Measurements from ENCODE around the gene SLX4.
A peak's percentile ranks its signal among the peaks of the same experiment; 100 is the strongest.

Gene SLX4

GRCh38 chr16:3581392-3581791 is 30.0 kb downstream of the SLX4 start:
- H2BK12ac ChIP-seq (ENCODE audit: low read length), result no peak overlapping the region
- H3K18ac ChIP-seq (ENCODE audit: low read length), result no peak overlapping the region
- no peak overlapping the region for H2BK120ac ChIP-seq (ENCODE audit: low read depth, low read length)
- H2AFZ ChIP-seq (ENCODE audit: low read length), result no peak overlapping the region
- peaks cover 24 to 49% of the 10 kb centered on the region in 2 donors for H3K36me3 ChIP-seq (replicated peaks in 1 of 2; ENCODE audit: control insufficient read depth in 2 of 2, insufficient read depth in 2 of 2, low read length in 2 of 2)
- H3K27ac ChIP-seq (replicated peaks; ENCODE audit: low read length), result no peak overlapping the region
- H3K79me1 ChIP-seq (ENCODE audit: low read depth, low read length), result peaks cover 3% of the 10 kb centered on the region
- H4K8ac ChIP-seq (ENCODE audit: low read depth, low read length), result peak overlapping the region; percentile 17
- no peak overlapping the region for H3K4me3 ChIP-seq (ENCODE audit: low read length in 2 of 2)
- H3K9me3 ChIP-seq (replicated peaks in 1 of 2; ENCODE audit: control insufficient read depth in 2 of 2, insufficient read depth in 1 of 2, low read depth in 1 of 2, low read length in 2 of 2), result no peaks in the 10 kb centered on the region
- no peak overlapping the region for H3K4me2 ChIP-seq (ENCODE audit: insufficient read depth, low read length, poor library complexity, severe bottlenecking)
- H3K9ac ChIP-seq (ENCODE audit: low read depth, low read length, poor library complexity), result no peak overlapping the region
- H3K14ac ChIP-seq (ENCODE audit: low read length), result no peak overlapping the region
- no peak overlapping the region for H4K91ac ChIP-seq (ENCODE audit: low read depth, low read length, poor library complexity)
- H3K27me3 ChIP-seq (ENCODE audit: control insufficient read depth in 3 of 3, insufficient read depth in 3 of 3, low read depth in 1 of 3, low read length in 3 of 3), result peaks cover 0 to 2% (median 0%) of the 10 kb centered on the region in 3 experiments
- no peak overlapping the region for H2BK15ac ChIP-seq (ENCODE audit: low read length)
- peak overlapping the region; percentile 53 for H2BK5ac ChIP-seq (ENCODE audit: low read length)
- DNase-seq (ENCODE audit: low spot score), result no peak
- no peak overlapping the region for H3K4ac ChIP-seq (ENCODE audit: low read length)
- no peak overlapping the region for H2AK5ac ChIP-seq (ENCODE audit: low read depth, low read length)
- H3K23ac ChIP-seq (ENCODE audit: low read depth, low read length, poor library complexity), result peak overlapping the region; percentile 73
- H3K4me1 ChIP-seq (ENCODE audit: control insufficient read depth in 2 of 2, insufficient read depth in 1 of 2, low read depth in 1 of 2, low read length in 2 of 2), result peaks cover 8 to 12% of the 10 kb centered on the region in 2 donors
- no CpG with 5 or more reads among the region's 10 CpGs for whole genome bisulfite sequencing, 2 donors (ENCODE audit: extremely low coverage in 2 of 2, insufficient read length in 2 of 2, insufficient replicate concordance in 1 of 2)

- Histone ChIP-seq H2BK120ac (ENCODE audit: low read depth, low read length) (no peak overlapping the region), H4K8ac (ENCODE audit: low read depth, low read length) (no peak overlapping the region), H3K27ac (replicated peaks; ENCODE audit: low read length) (no peak overlapping the region), H3K9ac (ENCODE audit: low read depth, low read length, poor library complexity) (no peak overlapping the region), H3K18ac (ENCODE audit: low read length) (no peak overlapping the region), H3K9me3 (replicated peaks in 1 of 2; ENCODE audit: control insufficient read depth in 2 of 2, insufficient read depth in 1 of 2, low read depth in 1 of 2, low read length in 2 of 2) (no peaks in the 10 kb centered on the region), H2BK15ac (ENCODE audit: low read length) (no peak overlapping the region), H2BK12ac (ENCODE audit: low read length) (peak overlapping the region; percentile 41), H3K4me1 (ENCODE audit: control insufficient read depth in 2 of 2, insufficient read depth in 1 of 2, low read depth in 1 of 2, low read length in 2 of 2) (peaks cover 8 to 12% of the 10 kb centered on the region in 2 donors), H3K36me3 (replicated peaks in 1 of 2; ENCODE audit: control insufficient read depth in 2 of 2, insufficient read depth in 2 of 2, low read length in 2 of 2) (peaks cover 22 to 43% of the 10 kb centered on the region in 2 donors), H3K23ac (ENCODE audit: low read depth, low read length, poor library complexity) (no peak overlapping the region), H2AFZ (ENCODE audit: low read length) (no peak overlapping the region), H3K27me3 (ENCODE audit: control insufficient read depth in 3 of 3, insufficient read depth in 3 of 3, low read depth in 1 of 3, low read length in 3 of 3) (peaks cover 0 to 2% (median 0%) of the 10 kb centered on the region in 3 experiments), H2AK5ac (ENCODE audit: low read depth, low read length) (no peak overlapping the region), H3K4me3 (ENCODE audit: low read length in 2 of 2) (no peak overlapping the region), H3K14ac (ENCODE audit: low read length) (no peak overlapping the region), H3K79me1 (ENCODE audit: low read depth, low read length) (peaks cover 6% of the 10 kb centered on the region), H4K91ac (ENCODE audit: low read depth, low read length, poor library complexity) (no peak overlapping the region), H3K4ac (ENCODE audit: low read length) (no peak overlapping the region), H3K4me2 (ENCODE audit: insufficient read depth, low read length, poor library complexity, severe bottlenecking) (no peak overlapping the region), H2BK5ac (ENCODE audit: low read length) (peak overlapping the region; percentile 53)
- WGBS, 2 donors (ENCODE audit: extremely low coverage in 2 of 2, insufficient read length in 2 of 2, insufficient replicate concordance in 1 of 2), result no CpG with 5 or more reads among the region's 8 CpGs
- no peak for DNase-seq (ENCODE audit: low spot score)
Measured at GRCh38 chr16:3580686-3581085, 30.7 kb downstream of the SLX4 start.

GRCh38 chr16:3580251-3580651 is 31.2 kb downstream of the SLX4 start:
- Histone ChIP-seq H3K4me2 (ENCODE audit: insufficient read depth, low read length, poor library complexity, severe bottlenecking) (no peak overlapping the region), H2BK12ac (ENCODE audit: low read length) (peak overlapping the region; percentile 24), H3K18ac (ENCODE audit: low read length) (peak overlapping the region; percentile 68), H2BK15ac (ENCODE audit: low read length) (no peak overlapping the region), H3K4ac (ENCODE audit: low read length) (no peak overlapping the region), H3K27me3 (ENCODE audit: control insufficient read depth in 3 of 3, insufficient read depth in 3 of 3, low read depth in 1 of 3, low read length in 3 of 3) (peaks cover 0 to 2% (median 0%) of the 10 kb centered on the region in 3 experiments), H3K4me3 (ENCODE audit: low read length in 2 of 2) (no peak overlapping the region), H2BK5ac (ENCODE audit: low read length) (no peak overlapping the region), H2AFZ (ENCODE audit: low read length) (no peak overlapping the region), H4K8ac (ENCODE audit: low read depth, low read length) (no peak overlapping the region), H3K4me1 (ENCODE audit: control insufficient read depth in 2 of 2, insufficient read depth in 1 of 2, low read depth in 1 of 2, low read length in 2 of 2) (peaks cover 8 to 12% of the 10 kb centered on the region in 2 donors), H3K9me3 (replicated peaks in 1 of 2; ENCODE audit: control insufficient read depth in 2 of 2, insufficient read depth in 1 of 2, low read depth in 1 of 2, low read length in 2 of 2) (no peaks in the 10 kb centered on the region), H3K14ac (ENCODE audit: low read length) (no peak overlapping the region), H3K23ac (ENCODE audit: low read depth, low read length, poor library complexity) (no peak overlapping the region), H2BK120ac (ENCODE audit: low read depth, low read length) (no peak overlapping the region), H4K91ac (ENCODE audit: low read depth, low read length, poor library complexity) (no peak overlapping the region), H2AK5ac (ENCODE audit: low read depth, low read length) (peak overlapping the region; percentile 8), H3K36me3 (replicated peaks in 1 of 2; ENCODE audit: control insufficient read depth in 2 of 2, insufficient read depth in 2 of 2, low read length in 2 of 2) (peaks cover 22 to 40% of the 10 kb centered on the region in 2 donors), H3K9ac (ENCODE audit: low read depth, low read length, poor library complexity) (no peak overlapping the region), H3K27ac (replicated peaks; ENCODE audit: low read length) (no peak overlapping the region), H3K79me1 (ENCODE audit: low read depth, low read length) (peaks cover 6% of the 10 kb centered on the region)
- WGBS, 2 donors (ENCODE audit: extremely low coverage in 2 of 2, insufficient read length in 2 of 2, insufficient replicate concordance in 1 of 2), result no CpG with 5 or more reads among the region's 11 CpGs
- no peak for DNase-seq (ENCODE audit: low spot score)

DNA sequence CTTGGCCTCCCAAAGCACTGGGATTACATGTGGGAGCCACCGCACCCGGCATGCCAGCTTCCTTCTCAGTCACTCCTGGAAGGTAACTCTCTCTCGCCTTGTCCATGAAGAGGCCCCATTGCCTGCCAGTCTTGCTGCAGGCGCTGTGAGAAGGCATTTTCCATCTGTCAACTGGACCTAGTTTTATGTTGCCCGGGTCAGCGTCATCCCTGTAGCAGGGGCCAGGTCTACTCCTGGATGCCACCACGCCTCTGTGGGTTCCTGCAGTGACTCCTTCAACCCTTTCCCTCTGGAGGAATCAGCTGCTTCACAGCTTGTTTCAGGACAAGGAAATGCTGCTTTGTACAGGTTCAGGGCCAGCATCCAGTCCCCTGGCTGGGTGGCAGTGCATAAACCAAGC is 31.6 kb downstream of the SLX4 start:
- Histone ChIP-seq H4K91ac (ENCODE audit: low read depth, low read length, poor library complexity) (no peak overlapping the region), H3K27me3 (ENCODE audit: control insufficient read depth in 3 of 3, insufficient read depth in 3 of 3, low read depth in 1 of 3, low read length in 3 of 3) (peaks cover 0 to under 1% (median 0%) of the 10 kb centered on the region in 3 experiments)

More for the DNA sequence above, 31.6 kb downstream of the SLX4 start:
- Histone ChIP-seq H3K27ac (replicated peaks; ENCODE audit: low read length) (peak overlapping the region; percentile 42), H3K4me1 (ENCODE audit: control insufficient read depth in 2 of 2, insufficient read depth in 1 of 2, low read depth in 1 of 2, low read length in 2 of 2) (peaks cover 8 to 12% of the 10 kb centered on the region in 2 donors), H2BK12ac (ENCODE audit: low read length) (peak overlapping the region; percentile 24), H2AK5ac (ENCODE audit: low read depth, low read length) (peak overlapping the region; percentile 8), H3K9me3 (replicated peaks in 1 of 2; ENCODE audit: control insufficient read depth in 2 of 2, insufficient read depth in 1 of 2, low read depth in 1 of 2, low read length in 2 of 2) (no peaks in the 10 kb centered on the region), H4K8ac (ENCODE audit: low read depth, low read length) (peak overlapping the region; percentile 52), H3K4me3 (ENCODE audit: low read length in 2 of 2) (no peak overlapping the region), H2BK120ac (ENCODE audit: low read depth, low read length) (no peak overlapping the region), H3K79me1 (ENCODE audit: low read depth, low read length) (peaks cover 6% of the 10 kb centered on the region), H3K9ac (ENCODE audit: low read depth, low read length, poor library complexity) (no peak overlapping the region), H3K14ac (ENCODE audit: low read length) (no peak overlapping the region), H3K23ac (ENCODE audit: low read depth, low read length, poor library complexity) (peak overlapping the region; percentile 6), H2BK5ac (ENCODE audit: low read length) (no peak overlapping the region), H3K4ac (ENCODE audit: low read length) (no peak overlapping the region), H2BK15ac (ENCODE audit: low read length) (no peak overlapping the region), H3K36me3 (replicated peaks in 1 of 2; ENCODE audit: control insufficient read depth in 2 of 2, insufficient read depth in 2 of 2, low read length in 2 of 2) (peaks cover 20 to 38% of the 10 kb centered on the region in 2 donors), H2AFZ (ENCODE audit: low read length) (no peak overlapping the region), H3K18ac (ENCODE audit: low read length) (peak overlapping the region; percentile 68), H3K4me2 (ENCODE audit: insufficient read depth, low read length, poor library complexity, severe bottlenecking) (no peak overlapping the region)
- no peak for DNase-seq (ENCODE audit: low spot score)
- no CpG with 5 or more reads among the region's 7 CpGs for WGBS, 2 donors (ENCODE audit: extremely low coverage in 2 of 2, insufficient read length in 2 of 2, insufficient replicate concordance in 1 of 2)
